Endometrium (tissue), 2 donors: ENCODE results near the gene RIMBP2.

Experiments used
- FAIRE-seq: peaks from 2 replicates; lab custom pipeline; 2012; peaks lifted over from hg19 to GRCh38; lab: Jason Lieb, UNC
- donor health status: control.
- donor health status: control.

RIMBP2 gene

DNA sequence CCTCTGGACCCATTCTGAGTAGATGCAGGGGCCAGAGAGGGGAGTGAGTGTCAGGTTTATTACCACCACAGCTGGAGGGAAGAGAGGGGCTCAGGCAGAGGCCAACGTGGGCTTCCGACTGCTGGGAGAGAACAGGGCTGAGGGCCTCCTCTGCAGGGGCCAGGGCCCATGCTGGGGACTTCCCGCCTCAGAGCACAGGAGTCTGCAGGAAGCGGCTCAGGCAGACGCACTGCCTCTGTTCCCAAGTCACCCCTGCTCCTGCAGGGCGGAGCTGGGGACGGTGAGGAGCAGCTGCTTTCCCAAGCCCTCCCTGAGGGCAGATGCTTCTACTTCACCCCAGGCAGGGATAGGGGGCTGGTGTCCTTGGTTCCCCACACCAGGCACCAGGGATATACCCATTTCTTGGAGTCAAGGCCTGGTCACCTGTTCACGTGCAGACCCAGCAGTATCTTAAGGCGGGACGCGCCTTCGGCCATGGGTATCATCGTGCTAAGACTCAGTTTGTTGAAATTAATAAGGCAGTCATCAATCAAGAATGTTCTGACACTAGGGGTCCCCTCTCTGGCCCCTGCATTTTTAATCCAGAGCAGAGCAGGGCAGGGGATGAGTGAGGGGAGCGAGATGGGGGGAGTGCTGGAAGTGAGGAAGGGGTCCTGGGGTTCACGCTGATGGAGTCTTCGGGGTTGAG lies 278.4 kb downstream of the RIMBP2 start:
- no peak for FAIRE-seq

- no peak for FAIRE-seq
These were observed 279.2 kb downstream of the RIMBP2 start for GRCh38 chr12:130436741-130437501.

GRCh38 chr12:130435826-130436225 lies 280.3 kb downstream of the RIMBP2 start:
- FAIRE-seq = no peak

GRCh38 chr12:130435331-130435730 lies 280.8 kb downstream of the RIMBP2 start:
- no peak for FAIRE-seq

- FAIRE-seq = no peak
These were observed 281.5 kb downstream of the RIMBP2 start for GRCh38 chr12:130434560-130434959.

DNA sequence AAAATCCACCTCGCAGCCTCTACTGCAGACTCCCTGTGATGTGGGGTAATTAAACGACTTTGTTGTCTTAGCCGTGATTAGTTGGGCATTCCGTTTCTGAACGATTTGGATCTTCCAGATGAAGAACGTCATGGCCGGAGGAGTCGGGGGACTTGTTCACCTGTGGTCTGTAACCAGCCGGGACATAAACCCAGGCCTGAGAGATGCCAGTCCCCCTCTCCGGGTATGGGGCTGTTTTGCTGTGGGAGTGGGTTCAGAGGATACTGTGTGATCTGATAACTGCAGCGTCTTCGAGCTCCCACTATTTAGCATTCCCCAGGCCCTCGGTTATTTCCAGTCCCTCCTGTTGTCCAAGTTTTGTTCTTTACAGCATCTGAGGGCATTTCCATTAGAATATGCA lies 282.3 kb downstream of the RIMBP2 start:
- FAIRE-seq = no peak

DNA sequence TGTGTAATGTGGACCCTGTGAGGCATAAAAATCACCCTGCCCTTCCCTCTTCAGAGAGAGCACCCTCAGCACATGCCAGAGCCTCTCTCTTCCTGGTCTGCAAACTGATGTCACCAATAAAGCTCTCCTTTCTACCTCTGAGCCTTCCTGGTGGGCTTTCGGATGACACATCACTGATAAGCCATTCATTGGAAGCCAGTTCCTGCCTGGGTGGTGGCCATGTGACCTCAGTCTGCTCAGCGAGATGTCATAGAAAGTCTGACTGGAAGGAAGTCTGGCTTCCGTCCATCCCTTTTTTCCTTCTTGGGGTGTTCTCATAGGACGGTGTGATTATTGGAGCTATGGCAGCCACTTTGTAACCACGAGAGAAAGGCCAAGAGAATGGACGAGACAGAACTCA lies 282.7 kb downstream of the RIMBP2 start:
- FAIRE-seq = no peak

DNA sequence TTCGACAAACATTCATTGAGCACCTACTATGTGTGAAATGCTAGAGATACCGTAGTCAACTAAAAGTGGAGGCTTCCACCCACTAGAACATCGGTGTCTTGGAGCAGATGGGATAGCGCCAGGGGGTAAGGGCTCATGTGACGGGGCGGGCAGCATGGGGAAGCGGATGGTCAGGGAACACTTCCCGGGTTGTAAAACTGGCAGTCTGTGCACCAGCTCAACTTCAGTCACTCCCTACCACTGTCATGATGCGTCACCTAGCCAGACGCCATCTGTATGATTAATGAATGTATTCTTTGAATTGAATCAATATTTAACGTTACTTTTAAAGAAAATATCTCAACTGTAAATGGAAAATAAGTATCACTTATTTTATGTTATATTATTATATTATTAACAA lies 284.9 kb downstream of the RIMBP2 start:
- FAIRE-seq = no peak

DNA sequence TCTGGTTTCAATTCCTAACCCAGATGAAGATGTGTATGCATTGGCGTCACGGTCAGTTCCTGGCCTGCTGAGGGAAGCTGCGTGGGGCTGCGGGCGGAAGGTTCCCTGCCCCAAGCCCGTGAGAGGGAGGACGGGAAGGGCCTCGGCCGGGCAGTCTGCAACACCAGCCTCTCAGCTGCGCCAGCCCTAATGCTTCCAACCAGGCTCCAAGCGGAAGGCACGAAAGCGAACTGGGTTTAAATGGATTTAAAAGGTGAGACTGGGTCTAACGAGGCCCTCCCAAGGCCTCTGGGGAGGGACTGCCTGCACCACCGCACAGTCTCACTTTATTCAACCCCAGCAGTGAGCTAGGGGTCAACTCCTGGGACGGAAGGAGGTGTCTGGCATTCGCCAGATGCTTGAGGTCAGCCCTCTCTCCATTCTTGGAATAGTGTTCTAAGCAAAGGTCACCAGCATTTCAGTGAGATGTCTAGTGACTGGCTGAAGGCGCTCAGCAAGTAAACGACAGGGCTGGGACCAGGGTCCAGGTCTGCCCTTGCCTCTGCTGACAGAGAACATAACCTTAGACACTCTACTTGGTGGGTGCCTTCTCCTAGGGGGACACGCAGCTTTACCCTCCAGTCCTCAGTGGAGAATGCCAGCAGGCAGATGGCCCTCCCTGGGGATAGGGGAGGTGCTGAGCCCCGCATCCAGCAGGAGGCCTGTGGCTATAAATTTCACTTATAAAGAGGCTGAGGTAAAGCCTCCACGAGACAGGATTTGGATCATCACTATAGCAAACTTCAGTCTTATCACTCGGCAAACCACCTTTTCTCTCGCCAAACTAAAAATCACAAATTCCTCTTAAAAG lies 286.2 kb downstream of the RIMBP2 start:
- no peak for FAIRE-seq

DNA sequence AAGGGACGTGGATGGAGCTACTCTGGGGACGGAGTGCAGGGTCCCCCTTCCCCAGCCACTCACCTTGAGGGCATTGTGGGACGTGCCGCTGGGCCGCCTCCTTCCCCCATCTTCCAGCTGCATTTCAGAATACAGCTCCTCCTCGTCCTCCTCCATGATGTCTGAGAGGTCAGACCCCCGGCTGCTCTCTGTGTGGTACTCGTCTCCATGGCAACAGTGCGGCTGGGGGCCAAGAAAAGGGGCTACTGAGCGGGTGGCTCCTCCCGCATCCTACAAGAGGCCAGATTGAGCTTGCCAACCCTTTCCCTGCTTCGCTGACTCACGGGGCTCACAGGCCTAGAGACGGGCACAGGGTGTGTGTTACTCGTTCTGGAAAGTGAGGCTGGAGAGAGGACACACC lies 288.0 kb downstream of the RIMBP2 start:
- FAIRE-seq = no peak

- FAIRE-seq = no peak
These were observed 288.7 kb downstream of the RIMBP2 start for GRCh38 chr12:130427381-130427887.

DNA sequence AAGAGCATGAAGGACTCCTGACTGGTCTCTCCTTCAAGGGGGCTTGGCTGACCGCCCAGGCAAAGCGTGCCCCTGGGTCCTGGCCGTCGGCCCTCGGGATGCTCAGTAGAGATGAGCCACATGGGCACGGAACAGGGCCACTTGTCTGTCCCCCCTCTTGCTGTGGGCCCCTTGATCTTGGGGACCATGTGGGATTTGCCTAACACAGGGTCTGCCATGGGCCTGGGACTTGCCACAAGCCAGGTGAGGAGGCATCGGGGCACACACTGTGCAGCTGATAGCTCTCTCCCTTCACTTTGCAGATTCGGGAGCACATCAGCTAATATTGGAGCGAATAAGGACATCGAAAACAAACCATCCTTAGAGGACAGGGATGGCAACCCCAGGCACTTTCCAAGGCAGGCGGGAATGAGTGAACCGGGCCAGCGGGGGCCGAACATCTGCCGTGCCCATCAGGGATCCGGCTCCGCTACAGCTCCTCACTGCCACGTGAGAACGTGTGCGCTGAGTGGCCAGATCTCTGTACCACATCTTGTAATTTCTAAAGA lies 290.3 kb downstream of the RIMBP2 start:
- FAIRE-seq = no peak

DNA sequence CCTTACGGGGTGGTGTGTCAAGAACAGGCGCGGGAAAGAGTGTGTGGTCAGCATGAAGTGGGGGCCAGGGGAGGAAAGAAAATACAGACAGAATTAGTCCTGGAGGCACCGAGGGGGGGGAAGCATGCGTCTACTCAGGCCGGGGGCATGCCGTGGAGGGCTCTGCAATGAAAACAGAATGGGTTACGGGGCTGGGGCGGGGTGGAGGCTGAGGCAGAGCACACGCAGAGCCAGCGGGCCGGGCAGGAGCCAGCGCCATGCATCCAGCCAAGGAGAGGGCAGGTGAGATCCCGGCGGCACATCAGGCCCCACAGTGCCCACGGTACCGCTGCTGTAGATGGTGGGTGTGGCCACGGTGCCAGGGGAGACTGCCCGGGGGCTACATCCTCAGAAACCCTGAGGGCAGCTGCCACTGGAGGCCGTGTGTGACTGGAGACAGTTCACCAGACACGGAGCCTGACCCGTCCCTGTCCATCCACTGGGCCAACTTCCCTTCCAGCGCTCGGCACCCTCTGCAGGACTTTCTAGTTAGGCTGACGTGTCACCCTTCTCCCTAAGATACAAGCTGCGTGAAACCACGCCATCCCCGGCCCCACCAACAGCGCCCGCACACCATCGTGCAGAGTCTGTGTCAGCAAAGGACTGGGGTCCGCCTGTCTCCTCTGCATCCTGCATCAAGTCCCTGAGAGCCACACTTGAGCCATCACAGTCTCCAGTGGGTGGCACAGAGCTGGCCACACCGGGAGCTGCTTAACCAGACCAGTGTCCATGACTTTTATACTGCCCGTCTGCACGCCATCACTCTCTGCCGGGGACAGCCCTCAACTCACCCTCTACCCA lies 291.0 kb downstream of the RIMBP2 start:
- FAIRE-seq = no peak

DNA sequence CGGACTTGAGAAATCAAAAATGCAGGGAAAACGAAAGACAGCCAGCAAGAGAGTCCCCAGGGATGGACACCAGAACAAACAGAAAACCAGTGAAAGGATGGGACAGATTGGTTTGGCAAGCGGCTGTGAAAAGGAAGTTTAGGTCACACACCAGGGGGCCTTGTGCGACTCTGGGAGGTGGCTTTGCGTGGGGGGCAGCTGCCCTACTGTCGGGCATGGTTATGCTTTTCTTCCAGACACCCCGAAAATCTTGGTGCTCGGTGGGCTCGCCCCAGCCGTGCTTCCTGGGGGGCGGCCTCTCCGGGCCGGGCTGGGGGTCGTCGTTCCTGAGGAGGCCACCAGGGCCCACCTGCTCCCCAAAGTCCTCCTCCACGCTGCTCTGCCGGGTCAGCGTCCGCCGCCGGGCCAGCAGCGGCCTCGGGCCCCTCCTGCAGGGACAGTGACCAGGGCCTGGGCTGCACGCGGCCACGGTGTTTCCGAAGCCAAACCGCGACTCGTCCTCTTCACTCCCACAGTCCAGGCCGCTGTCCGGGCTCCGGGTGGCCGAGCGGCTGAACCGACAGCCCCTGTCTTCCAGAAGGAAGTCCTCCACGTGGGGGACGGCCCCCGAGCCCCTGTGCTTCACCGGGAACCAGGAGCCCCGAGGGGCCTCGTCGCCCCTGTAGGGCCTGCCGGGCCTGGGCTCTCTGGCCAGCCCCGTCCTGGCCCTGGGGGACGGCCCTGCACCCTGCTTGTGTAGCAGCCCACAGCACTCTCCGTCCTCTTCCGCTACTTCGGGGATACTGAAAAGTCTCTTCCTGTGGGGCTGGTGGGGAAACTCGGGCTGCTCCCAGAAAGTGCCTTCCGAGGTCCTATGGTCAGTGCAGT lies 291.9 kb downstream of the RIMBP2 start:
- FAIRE-seq = no peak

GRCh38 chr12:130423136-130423535 lies 293.0 kb downstream of the RIMBP2 start:
- no peak for FAIRE-seq

GRCh38 chr12:130422676-130423075 lies 293.4 kb downstream of the RIMBP2 start:
- no peak for FAIRE-seq

GRCh38 chr12:130421896-130422295 lies 294.2 kb downstream of the RIMBP2 start:
- FAIRE-seq = no peak

DNA sequence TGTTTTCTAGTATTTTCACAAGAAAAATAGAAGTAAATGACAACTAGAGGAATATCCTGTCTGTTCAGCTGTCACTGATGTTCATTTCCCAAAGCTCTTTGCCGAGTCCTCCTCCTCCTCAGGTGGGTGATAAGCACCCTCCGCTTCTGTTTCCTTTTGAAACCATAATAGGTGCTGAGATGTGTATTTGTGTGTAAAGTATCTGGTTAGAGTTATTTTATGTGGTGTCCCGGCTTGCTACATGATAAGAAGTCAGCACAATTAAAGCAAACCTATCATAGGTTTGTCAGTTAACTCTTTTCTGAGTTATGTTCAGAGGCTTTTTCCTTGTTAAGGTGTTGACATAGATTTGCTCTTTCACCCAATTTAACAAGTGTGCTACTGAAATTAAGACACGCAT lies 296.0 kb downstream of the RIMBP2 start:
- no peak for FAIRE-seq

GRCh38 chr12:130419116-130419515 lies 297.0 kb downstream of the RIMBP2 start:
- no peak for FAIRE-seq

- no peak for FAIRE-seq
These were observed 297.8 kb downstream of the RIMBP2 start for GRCh38 chr12:130418251-130418650.
